ENCODE results near the gene RNU11.
"Not testable (repeated sequence)": the region's sequence is repeated elsewhere in the genome, so short reads cannot be mapped to it uniquely, and the experiment has no call there.

RNU11 gene

GRCh38 chr1:28663871-28664470 lies 15.6 kb downstream of the RNU11 start:
- no peak for DNase-seq (ENCODE audit: low spot score)
- TF ChIP-seq CTCF (IDR thresholded peaks at IDR 0.05; ENCODE audit: extremely low read depth, insufficient read depth, missing control alignments) = no peak
- in situ Hi-C loops (cut with MboI; ENCODE audit: low pct_unique_long_range_greater_than_20kb, low sequenced_read_pairs, unreplicated experiment) = no loop called here

- no peak for DNase-seq (ENCODE audit: low spot score)
- no peak for TF ChIP-seq CTCF (IDR thresholded peaks at IDR 0.05; ENCODE audit: extremely low read depth, insufficient read depth, missing control alignments)
- in situ Hi-C loops (cut with MboI; ENCODE audit: low pct_unique_long_range_greater_than_20kb, low sequenced_read_pairs, unreplicated experiment) = no loop called here
Measured at GRCh38 chr1:28666806-28667205, 18.4 kb downstream of the RNU11 start.

GRCh38 chr1:28668191-28668955 lies 20.0 kb downstream of the RNU11 start, which contains the start of gene GMEB1:
Gene GMEB1, plus strand, starts transcription at chr1:28668784. Its CDS starts 14,829 bp downstream, at chr1:28683613.
- no peak for TF ChIP-seq CTCF (IDR thresholded peaks at IDR 0.05; ENCODE audit: extremely low read depth, insufficient read depth, missing control alignments)
- in situ Hi-C loops (cut with MboI; ENCODE audit: low pct_unique_long_range_greater_than_20kb, low sequenced_read_pairs, unreplicated experiment) = no loop called here
- DNase-seq (ENCODE audit: low spot score) = peak; percentile 96

GRCh38 chr1:28668956-28669723 lies 20.7 kb downstream of the RNU11 start:
- no peak for TF ChIP-seq CTCF (IDR thresholded peaks at IDR 0.05; ENCODE audit: extremely low read depth, insufficient read depth, missing control alignments)
- DNase-seq (ENCODE audit: low spot score) = peak; percentile 96
- in situ Hi-C loops (cut with MboI; ENCODE audit: low pct_unique_long_range_greater_than_20kb, low sequenced_read_pairs, unreplicated experiment) = no loop called here

- TF ChIP-seq CTCF (IDR thresholded peaks at IDR 0.05; ENCODE audit: extremely low read depth, insufficient read depth, missing control alignments) = no peak
- no peak for DNase-seq (ENCODE audit: low spot score)
- in situ Hi-C loops (cut with MboI; ENCODE audit: low pct_unique_long_range_greater_than_20kb, low sequenced_read_pairs, unreplicated experiment) = no loop called here
Measured at GRCh38 chr1:28671254-28671780, 22.9 kb downstream of the RNU11 start.

- DNase-seq (ENCODE audit: low spot score); in situ Hi-C loops (cut with MboI; ENCODE audit: low pct_unique_long_range_greater_than_20kb, low sequenced_read_pairs, unreplicated experiment): not testable (repeated sequence)
Measured at GRCh38 chr1:28672971-28673370, 24.6 kb downstream of the RNU11 start.

All from GM13977 (cell line).